Measurements from ENCODE around the gene DGAT2.
A peak's percentile ranks its signal among the peaks of the same experiment; 100 is the strongest.

DNA sequence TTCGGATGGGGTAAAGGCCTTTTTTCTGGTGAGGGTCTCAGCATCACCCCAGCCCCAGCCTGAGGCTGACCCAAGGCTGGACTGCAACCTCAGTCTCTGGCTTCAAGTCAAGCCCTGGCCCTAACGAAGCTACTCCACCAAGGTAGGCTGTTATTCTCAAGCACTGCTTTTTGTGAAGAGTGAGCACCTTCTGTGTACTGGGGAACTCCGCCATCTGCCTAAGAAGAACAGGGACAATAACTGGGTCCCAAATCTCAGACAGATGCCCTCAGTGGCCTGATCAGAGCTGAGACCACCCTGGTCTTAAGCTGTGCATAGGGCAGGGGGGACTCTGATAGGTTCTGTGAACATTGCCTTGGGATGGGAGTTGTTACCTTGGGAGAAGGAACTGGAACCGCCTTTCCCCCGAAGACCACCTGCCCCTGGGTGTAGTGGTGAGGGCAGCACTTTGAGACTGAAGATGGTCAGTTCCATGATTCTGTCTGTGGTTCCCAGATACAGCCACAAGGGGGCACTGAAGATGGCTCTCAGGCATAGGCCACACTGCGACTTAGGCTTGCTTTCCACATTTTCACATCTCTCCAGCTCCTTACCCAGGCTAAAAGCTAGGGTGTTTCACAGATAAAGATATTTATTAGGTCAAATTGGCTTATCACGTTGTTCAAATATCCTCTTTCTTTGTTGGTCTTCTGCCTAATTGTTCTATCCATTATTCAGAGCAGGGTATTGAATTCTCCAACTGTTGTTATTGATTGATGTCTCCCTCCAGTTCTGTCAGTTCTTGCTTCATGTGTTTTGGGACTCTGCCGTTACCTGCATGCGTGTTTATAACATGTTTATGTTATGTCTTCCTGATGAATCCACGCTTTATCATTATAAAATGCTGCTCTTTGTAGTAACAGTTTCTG is 34.6 kb downstream of the DGAT2 start:
- TF ChIP-seq POLR2A (IDR thresholded peaks at IDR 0.05; ENCODE audit: extremely low read depth, insufficient read length): no peak
- TF ChIP-seq CTCF (IDR thresholded peaks at IDR 0.05; ENCODE audit: low read depth, low read length): peak; percentile 98
